ENCODE results near the gene KIAA0040.
A peak's percentile ranks its signal among the peaks of the same experiment; 100 is the strongest.

KIAA0040 gene

DNA sequence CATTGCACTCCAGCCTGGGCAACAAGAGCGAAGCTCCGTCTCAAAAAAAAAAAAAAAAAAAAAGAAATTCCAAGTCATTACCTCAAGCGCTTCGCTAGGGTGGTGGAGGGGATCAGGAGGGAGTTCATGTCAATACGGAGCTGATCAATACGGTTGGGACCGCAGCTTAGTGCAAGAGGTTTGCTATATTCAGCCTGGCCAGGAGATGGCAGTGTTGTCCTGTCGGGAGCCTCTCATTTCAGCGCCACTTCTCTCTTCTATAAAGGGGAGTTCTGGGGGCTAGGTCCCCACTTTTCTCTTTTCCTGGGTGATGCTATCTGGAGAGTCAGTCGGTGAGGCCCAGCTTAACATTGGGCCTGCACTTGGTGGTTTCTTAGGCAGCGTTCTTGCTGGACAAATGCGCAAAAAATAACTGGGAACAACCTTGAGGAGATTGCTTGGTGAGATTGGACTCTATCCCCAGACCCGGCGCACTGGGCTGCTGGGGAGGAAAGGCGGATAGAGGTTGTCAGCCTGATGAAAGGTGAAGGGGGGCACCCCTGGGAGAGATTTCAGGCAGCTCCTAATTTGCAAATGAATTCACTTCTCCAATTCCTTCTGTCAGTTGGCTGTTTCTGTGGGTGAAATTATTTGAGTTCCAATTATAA lies 40.4 kb downstream of the KIAA0040 start:
- Histone ChIP-seq H3K9me3 (ENCODE audit: control insufficient read depth, insufficient read depth, low read depth, low read length) (no peaks in the 10 kb centered on the region), H3K27ac (ENCODE audit: extremely low read depth, low read depth, low read length) (no peak overlapping the region), H3K4me3 (ENCODE audit: low read depth, low read length) (no peak overlapping the region), H3K4me1 (ENCODE audit: control insufficient read depth, insufficient read depth, low read length) (no peaks in the 10 kb centered on the region), H3K36me3 (ENCODE audit: control insufficient read depth in 2 of 2, insufficient read depth in 1 of 2, low read length in 2 of 2) (no peaks in the 10 kb centered on the region)
- ChIA-PET POLR2A (interaction anchor here (0.6 kb wide), 2 partner anchors 221 to 913 kb away, joined by 5 read pairs; no protein-coding TSS in a partner anchor), CTCF (interaction anchor here (0.6 to 5.8 kb wide), 72 partner anchors 10 to 1727 kb away, joined by 3 to 156 read pairs (median 4); partner anchors contain the start of gene KIAA0040)
- no peak for TF ChIP-seq ZNF76 (tag by site-specific recombination; IDR thresholded peaks at IDR 0.05; ENCODE audit: borderline replicate concordance, low read depth)
- TF ChIP-seq, protein P1, sequence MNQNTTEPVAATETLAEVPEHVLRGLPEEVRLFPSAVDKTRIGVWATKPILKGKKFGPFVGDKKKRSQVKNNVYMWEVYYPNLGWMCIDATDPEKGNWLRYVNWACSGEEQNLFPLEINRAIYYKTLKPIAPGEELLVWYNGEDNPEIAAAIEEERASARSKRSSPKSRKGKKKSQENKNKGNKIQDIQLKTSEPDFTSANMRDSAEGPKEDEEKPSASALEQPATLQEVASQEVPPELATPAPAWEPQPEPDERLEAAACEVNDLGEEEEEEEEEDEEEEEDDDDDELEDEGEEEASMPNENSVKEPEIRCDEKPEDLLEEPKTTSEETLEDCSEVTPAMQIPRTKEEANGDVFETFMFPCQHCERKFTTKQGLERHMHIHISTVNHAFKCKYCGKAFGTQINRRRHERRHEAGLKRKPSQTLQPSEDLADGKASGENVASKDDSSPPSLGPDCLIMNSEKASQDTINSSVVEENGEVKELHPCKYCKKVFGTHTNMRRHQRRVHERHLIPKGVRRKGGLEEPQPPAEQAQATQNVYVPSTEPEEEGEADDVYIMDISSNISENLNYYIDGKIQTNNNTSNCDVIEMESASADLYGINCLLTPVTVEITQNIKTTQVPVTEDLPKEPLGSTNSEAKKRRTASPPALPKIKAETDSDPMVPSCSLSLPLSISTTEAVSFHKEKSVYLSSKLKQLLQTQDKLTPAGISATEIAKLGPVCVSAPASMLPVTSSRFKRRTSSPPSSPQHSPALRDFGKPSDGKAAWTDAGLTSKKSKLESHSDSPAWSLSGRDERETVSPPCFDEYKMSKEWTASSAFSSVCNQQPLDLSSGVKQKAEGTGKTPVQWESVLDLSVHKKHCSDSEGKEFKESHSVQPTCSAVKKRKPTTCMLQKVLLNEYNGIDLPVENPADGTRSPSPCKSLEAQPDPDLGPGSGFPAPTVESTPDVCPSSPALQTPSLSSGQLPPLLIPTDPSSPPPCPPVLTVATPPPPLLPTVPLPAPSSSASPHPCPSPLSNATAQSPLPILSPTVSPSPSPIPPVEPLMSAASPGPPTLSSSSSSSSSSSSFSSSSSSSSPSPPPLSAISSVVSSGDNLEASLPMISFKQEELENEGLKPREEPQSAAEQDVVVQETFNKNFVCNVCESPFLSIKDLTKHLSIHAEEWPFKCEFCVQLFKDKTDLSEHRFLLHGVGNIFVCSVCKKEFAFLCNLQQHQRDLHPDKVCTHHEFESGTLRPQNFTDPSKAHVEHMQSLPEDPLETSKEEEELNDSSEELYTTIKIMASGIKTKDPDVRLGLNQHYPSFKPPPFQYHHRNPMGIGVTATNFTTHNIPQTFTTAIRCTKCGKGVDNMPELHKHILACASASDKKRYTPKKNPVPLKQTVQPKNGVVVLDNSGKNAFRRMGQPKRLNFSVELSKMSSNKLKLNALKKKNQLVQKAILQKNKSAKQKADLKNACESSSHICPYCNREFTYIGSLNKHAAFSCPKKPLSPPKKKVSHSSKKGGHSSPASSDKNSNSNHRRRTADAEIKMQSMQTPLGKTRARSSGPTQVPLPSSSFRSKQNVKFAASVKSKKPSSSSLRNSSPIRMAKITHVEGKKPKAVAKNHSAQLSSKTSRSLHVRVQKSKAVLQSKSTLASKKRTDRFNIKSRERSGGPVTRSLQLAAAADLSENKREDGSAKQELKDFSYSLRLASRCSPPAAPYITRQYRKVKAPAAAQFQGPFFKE (tag by site-specific recombination; IDR thresholded peaks at IDR 0.05; ENCODE audit: borderline replicate concordance): no peak
- no peak for TF ChIP-seq PBX3 (CRISPR knock-in tag; IDR thresholded peaks at IDR 0.05)
- TF ChIP-seq GLIS2 (tag by site-specific recombination; IDR thresholded peaks at IDR 0.05): no peak
- no peak for TF ChIP-seq ZNF548 (tag by site-specific recombination; IDR thresholded peaks at IDR 0.05)
- TF ChIP-seq, protein P2, sequence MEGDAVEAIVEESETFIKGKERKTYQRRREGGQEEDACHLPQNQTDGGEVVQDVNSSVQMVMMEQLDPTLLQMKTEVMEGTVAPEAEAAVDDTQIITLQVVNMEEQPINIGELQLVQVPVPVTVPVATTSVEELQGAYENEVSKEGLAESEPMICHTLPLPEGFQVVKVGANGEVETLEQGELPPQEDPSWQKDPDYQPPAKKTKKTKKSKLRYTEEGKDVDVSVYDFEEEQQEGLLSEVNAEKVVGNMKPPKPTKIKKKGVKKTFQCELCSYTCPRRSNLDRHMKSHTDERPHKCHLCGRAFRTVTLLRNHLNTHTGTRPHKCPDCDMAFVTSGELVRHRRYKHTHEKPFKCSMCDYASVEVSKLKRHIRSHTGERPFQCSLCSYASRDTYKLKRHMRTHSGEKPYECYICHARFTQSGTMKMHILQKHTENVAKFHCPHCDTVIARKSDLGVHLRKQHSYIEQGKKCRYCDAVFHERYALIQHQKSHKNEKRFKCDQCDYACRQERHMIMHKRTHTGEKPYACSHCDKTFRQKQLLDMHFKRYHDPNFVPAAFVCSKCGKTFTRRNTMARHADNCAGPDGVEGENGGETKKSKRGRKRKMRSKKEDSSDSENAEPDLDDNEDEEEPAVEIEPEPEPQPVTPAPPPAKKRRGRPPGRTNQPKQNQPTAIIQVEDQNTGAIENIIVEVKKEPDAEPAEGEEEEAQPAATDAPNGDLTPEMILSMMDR (tag by site-specific recombination; IDR thresholded peaks at IDR 0.05): peak; percentile 84
- no peak for TF ChIP-seq ZNF488 (tag by site-specific recombination; IDR thresholded peaks at IDR 0.05)
- no peak for TF ChIP-seq SP7 (tag by site-specific recombination; IDR thresholded peaks at IDR 0.05)
- peak; percentile 97 for TF ChIP-seq ZNF654 (tag by site-specific recombination; IDR thresholded peaks at IDR 0.05; ENCODE audit: low read depth)
- TF ChIP-seq, protein P3, sequence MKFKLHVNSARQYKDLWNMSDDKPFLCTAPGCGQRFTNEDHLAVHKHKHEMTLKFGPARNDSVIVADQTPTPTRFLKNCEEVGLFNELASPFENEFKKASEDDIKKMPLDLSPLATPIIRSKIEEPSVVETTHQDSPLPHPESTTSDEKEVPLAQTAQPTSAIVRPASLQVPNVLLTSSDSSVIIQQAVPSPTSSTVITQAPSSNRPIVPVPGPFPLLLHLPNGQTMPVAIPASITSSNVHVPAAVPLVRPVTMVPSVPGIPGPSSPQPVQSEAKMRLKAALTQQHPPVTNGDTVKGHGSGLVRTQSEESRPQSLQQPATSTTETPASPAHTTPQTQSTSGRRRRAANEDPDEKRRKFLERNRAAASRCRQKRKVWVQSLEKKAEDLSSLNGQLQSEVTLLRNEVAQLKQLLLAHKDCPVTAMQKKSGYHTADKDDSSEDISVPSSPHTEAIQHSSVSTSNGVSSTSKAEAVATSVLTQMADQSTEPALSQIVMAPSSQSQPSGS (tag by site-specific recombination; IDR thresholded peaks at IDR 0.05; ENCODE audit: low read depth): no peak
- TF ChIP-seq ZNF169 (tag by site-specific recombination; IDR thresholded peaks at IDR 0.05): no peak
- TF ChIP-seq ZNF521 (tag by site-specific recombination; IDR thresholded peaks at IDR 0.05): no peak
- peak; percentile 70; the same call in 1 of the 2 replicates for TF ChIP-seq ZNF2 (tag by site-specific recombination; IDR thresholded peaks at IDR 0.05)
